Fibroblast of the aortic adventitia (primary cell): ENCODE measurements around the gene PRKCB. TPM values are rescaled to one million over a fixed set of nuclear protein-coding genes. Genes with fewer than 3 reads are reported as not detected.

Source experiments
- DNase-seq: peaks from one replicate; pipeline ENCODE4 v3.0.0-alpha.2; 2010; ENCODE audit warnings: low read depth
- H3K4me3 ChIP-seq: 2 replicates; pipeline ENCODE4 v1.5.1; 2011; ENCODE audit warnings: low read depth, mild to moderate bottlenecking, control low read depth, low read length, moderate library complexity
- total RNA-seq: library from RNA; depleted of rRNA; stranded (reverse); fragments of >200 nt; gene quantifications from 2 replicates; pipeline ENCODE4 v1.2.3, GENCODE V29; 2012; ENCODE audit warnings: low replicate concordance
- TF ChIP-seq, protein P1 (sequence below): IDR thresholded peaks from 2 replicates; pipeline ENCODE4 v1.5.1; 2011; ENCODE audit warnings: mild to moderate bottlenecking, low read length, control low read depth, inconsistent platforms; ENCODE audit not compliant: insufficient read depth

Gene PRKCB
- total RNA-seq, 1 donor: not detected

DNA sequence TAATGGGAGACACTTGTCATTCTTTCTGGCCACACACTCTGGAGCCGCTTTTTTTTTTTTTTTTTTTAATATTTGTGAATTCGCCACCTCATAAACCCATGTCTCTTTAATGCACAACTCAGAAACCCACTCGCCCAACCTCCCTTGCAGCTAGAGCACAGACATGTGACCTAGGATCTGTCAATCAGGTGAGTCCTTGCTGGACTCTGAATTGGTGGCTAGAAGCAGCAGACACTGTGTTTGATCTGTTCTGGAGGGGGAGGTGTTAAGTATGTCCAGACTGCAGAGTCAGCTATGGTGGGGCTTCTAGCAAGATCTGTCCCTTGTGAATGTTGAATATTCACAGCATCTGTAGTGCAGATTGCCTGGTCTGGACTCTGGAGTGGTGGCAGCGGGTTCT lies 112.1 kb downstream of the PRKCB start:
- TF ChIP-seq, protein P1, sequence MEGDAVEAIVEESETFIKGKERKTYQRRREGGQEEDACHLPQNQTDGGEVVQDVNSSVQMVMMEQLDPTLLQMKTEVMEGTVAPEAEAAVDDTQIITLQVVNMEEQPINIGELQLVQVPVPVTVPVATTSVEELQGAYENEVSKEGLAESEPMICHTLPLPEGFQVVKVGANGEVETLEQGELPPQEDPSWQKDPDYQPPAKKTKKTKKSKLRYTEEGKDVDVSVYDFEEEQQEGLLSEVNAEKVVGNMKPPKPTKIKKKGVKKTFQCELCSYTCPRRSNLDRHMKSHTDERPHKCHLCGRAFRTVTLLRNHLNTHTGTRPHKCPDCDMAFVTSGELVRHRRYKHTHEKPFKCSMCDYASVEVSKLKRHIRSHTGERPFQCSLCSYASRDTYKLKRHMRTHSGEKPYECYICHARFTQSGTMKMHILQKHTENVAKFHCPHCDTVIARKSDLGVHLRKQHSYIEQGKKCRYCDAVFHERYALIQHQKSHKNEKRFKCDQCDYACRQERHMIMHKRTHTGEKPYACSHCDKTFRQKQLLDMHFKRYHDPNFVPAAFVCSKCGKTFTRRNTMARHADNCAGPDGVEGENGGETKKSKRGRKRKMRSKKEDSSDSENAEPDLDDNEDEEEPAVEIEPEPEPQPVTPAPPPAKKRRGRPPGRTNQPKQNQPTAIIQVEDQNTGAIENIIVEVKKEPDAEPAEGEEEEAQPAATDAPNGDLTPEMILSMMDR: no peak
- DNase-seq: no peak
- H3K4me3 ChIP-seq: no peak overlapping the region

DNA sequence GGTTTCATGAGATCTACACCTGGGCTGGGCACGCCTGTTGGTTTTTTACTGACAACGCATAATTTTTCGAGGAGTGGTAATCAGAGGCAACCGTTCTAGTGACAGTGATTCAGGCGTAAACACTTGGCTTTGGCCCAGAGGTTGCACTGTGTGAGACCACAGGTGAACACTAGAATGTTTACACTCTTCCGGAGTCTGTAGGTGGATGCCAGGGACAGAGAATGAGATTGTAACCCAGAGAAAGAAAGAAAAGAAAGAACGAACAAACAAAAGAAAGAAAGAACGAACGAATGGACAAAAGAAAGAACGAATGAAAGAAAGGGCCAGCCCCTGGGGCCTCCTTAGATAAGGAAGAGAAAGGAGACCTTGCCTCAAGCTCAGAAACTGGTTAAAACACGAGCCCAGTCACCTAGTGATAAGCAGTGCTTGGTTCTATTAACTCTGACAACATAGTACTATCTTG lies 113.2 kb downstream of the PRKCB start:
- H3K4me3 ChIP-seq: no peak overlapping the region
- TF ChIP-seq, protein P1: no peak
- DNase-seq: no peak

DNA sequence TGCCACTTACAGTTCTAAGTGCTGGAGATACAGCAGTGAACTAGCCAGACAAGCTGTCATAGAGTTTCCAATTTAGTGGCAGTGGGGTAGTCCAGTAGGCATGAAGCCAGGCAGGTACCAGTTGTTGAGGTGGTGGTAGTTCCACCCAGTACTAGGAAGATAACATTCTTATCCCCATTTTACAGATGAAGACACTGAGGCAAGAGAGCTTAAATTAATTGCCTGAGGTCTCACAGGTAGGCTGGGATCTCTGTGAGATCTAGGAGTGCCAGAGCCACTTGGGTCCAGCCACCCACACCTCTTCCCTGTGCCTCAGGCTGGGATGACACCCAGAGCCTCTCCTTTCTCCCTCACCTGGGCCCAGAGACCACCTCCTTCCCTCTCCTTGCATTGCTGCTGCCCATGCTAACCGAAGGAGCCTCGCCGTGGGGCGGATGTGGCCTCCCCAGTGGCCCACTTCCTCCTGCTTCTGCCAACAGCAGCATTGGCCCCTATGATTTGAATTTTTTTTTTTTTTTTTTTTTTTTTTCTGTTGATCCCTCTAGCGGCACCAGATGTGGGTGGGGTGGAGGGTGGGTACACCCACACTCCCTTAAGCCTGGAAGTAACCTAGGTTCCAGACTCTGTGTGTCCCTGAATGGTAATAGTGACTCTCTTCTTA lies 114.0 kb downstream of the PRKCB start:
- no peak overlapping the region for H3K4me3 ChIP-seq
- no peak for DNase-seq
- TF ChIP-seq, protein P1: no peak

DNA sequence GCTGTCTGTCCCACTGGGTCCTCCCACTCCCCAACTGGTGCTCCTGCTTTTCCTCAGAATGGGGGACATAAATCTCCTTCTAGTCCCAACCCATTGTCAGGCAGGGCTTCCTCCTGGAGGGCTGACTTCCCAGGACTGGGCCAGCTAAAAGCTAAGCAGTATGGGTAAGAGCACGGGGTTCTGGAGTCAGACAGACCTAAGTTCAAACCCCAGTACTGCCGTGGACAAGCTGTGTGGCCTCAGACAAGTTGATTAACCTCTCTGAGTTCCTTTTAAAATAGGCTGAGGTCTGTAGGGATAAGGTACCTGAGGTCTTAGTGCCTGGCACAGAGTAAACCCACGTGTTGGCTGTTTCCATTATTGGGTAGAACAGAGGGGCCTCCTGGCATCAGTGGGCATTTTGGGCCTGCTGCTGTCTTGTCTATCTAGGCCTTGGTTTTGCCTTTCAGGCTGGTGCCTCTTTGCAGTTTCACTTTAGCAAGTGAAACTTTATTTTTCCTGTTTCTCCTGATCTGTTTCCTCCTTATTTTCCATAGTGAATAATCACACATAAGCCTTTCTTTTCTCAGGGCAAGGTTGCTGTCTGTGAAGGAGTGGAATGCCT lies 114.6 kb downstream of the PRKCB start:
- no peak overlapping the region for H3K4me3 ChIP-seq
- TF ChIP-seq, protein P1: no peak
- no peak for DNase-seq

DNA sequence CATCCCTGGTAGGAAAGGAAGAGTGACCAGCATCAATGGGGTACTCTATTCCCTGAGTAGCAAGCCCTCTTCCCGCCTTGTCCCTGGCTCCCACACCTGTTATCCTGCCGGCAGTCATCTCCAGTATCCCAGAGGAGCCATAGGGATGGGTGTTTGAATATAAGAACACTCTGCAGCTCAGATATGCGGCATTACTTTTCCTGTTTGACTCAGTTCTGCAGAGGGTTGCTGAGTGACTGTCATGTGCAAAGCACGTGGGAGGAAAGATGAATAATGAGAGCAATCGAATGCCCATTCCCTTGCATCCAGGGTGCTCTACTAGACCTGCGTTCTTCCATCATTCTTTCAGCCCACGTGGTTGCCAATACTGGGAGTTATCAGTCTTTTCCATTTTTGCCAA lies 115.1 kb downstream of the PRKCB start:
- H3K4me3 ChIP-seq: no peak overlapping the region
- no peak for DNase-seq
- TF ChIP-seq, protein P1: no peak

DNA sequence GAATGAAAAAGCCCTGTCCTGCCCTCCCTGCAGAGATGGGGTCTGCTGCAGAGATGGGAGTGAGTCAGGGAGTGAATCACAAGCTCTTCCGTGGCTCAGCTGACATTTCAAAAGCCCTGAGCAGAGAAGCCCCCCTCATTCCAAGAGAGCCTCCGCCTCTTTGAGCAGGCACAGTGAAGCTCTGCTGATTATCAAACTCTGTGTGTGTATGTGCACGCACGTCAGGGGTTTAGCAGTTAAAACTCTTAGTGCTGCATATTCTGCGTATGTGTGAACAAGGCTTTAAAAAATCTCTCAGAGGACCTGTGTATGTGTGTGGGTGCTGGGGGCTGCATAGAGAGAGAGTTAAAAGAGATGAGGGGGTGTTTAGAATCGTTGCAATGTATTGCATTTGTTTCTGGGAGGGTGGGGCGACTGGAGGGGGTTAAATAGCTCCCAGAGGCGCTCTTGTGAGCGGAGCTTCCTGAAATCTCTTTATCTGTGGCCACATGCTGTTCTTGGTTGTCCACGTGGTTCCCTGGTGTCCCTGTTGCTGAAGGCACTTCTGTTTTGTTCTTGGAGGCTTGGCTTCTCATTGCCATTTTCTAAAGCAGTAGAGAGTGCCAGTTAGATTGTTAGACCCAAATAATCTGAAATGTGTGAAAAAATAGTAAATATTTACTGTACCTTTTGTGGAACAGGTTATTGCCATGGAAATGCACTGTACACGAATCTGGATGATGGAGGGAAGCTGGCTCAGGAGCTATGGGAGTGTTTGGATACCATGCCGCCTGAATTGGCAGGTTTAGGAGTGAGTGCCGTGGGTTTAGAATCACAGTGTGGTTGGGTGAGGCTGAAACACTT lies 116.6 kb downstream of the PRKCB start:
- H3K4me3 ChIP-seq: no peak overlapping the region
- DNase-seq: no peak
- TF ChIP-seq, protein P1: no peak
